ENCODE results near the gene FKBP5. TPM values are rescaled to one million over a fixed set of nuclear protein-coding genes. Genes with fewer than 3 reads are reported as not detected.

Gene FKBP5
- total and polyA plus RNA-seq, 2 donors (not counting 3 experiments of a cell fraction or from before 2014, with no cell fraction given) = 16.7 to 56.8 TPM

GRCh38 chr6:35642471-35643161 lies 46.1 kb downstream of the FKBP5 start:
- DNase-seq (ENCODE audit: low read depth, low spot score) = no peak
- no peak overlapping the region for H3K27ac ChIP-seq (ENCODE audit: insufficient read depth, low read depth, low read length)
- no peak overlapping the region for H3K4me2 ChIP-seq (ENCODE audit: insufficient read depth, low read length)
- H3K9me3 ChIP-seq (replicated peaks; ENCODE audit: control insufficient read depth, insufficient read depth, low read length) = no peaks in the 10 kb centered on the region
- TF ChIP-seq POLR2A (IDR thresholded peaks at IDR 0.05; ENCODE audit: low read depth, low read length) (no peak), MAX (IDR thresholded peaks at IDR 0.05; ENCODE audit: insufficient read depth, insufficient read length) (no peak), EZH2 (IDR thresholded peaks at IDR 0.05; ENCODE audit: borderline replicate concordance, low read depth, low read length, severe bottlenecking) (no peak), CTCF (IDR thresholded peaks at IDR 0.05; ENCODE audit: extremely low read depth in 1 of 2, insufficient read depth in 1 of 2, low read depth in 1 of 2, low read length in 2 of 2) (no peak), JUN (IDR thresholded peaks at IDR 0.05; ENCODE audit: borderline replicate concordance, insufficient read depth, insufficient read length, low read depth) (no peak), FOS (IDR thresholded peaks at IDR 0.05; ENCODE audit: borderline replicate concordance, insufficient read depth, low read length) (no peak), MYC (IDR thresholded peaks at IDR 0.05; ENCODE audit: low read depth, low read length) (no peak), POLR2AphosphoS5 (IDR thresholded peaks at IDR 0.05; ENCODE audit: insufficient read depth, low read depth, low read length) (no peak), GATA2 (IDR thresholded peaks at IDR 0.05; ENCODE audit: insufficient read depth, insufficient read length, low read depth, low read length) (no peak)
- dilution Hi-C loops (cut with MboI; ENCODE audit: extremely low pct_ligation_motif_present, low sequenced_read_pairs) (no loop called here), intact Hi-C loops (cut with micrococcal nuclease) (no loop called here)
- FAIRE-seq = no peak
- no peaks in the 10 kb centered on the region for H3K27me3 ChIP-seq (ENCODE audit: control insufficient read depth in 2 of 2, insufficient read depth in 2 of 2, low read length in 2 of 2)
- BruUV-seq (replicated peaks) = no TSS peak
- H3K4me3 ChIP-seq (replicated peaks in 1 of 3; ENCODE audit: insufficient read depth in 1 of 3, low read depth in 1 of 3, low read length in 3 of 3) = no peak overlapping the region
- no peaks in the 10 kb centered on the region for H4K20me1 ChIP-seq (replicated peaks; ENCODE audit: control insufficient read depth, extremely low read depth, insufficient read depth, low read length)
- no peaks in the 10 kb centered on the region for H3K36me3 ChIP-seq (ENCODE audit: control insufficient read depth in 2 of 2, extremely low read depth in 1 of 2, insufficient read depth in 2 of 2, low read length in 2 of 2)
- CTCF ChIA-PET = interaction anchor here (0.6 to 5.5 kb wide), 7 partner anchors 13 to 837 kb away, joined by 3 to 26 read pairs (median 6); partner anchors contain the start of gene ARMC12
- no peak overlapping the region for H2AFZ ChIP-seq (ENCODE audit: low read depth, low read length)
- H3K4me1 ChIP-seq (ENCODE audit: control insufficient read depth, extremely low read depth, insufficient read depth, low read length) = no peaks in the 10 kb centered on the region
- POLR2A ChIA-PET = interaction anchor here (1.2 kb wide), 1 partner anchor 23 kb away, joined by 3 read pairs; no protein-coding TSS in a partner anchor
- H3K9ac ChIP-seq (replicated peaks; ENCODE audit: extremely low read depth, insufficient read depth, low read length) = no peak overlapping the region
- peaks cover 20% of the 10 kb centered on the region for H3K79me2 ChIP-seq (ENCODE audit: control insufficient read depth, insufficient read depth, low read length)
- H3K9me1 ChIP-seq (replicated peaks; ENCODE audit: control insufficient read depth, extremely low read depth, insufficient read depth, low read length) = no peaks in the 10 kb centered on the region
